Hepatocyte (in vitro differentiated cells): ENCODE results near the gene PYROXD2.

ENCODE experiments used
- EZH2 ChIP-seq: fragments of 200-600 bp; sonication (generic); IDR thresholded peaks from 2 replicates; pipeline ENCODE4 v1.6.1; 2016; ENCODE audit warnings: antibody characterized with exemption, mild to moderate bottlenecking, borderline replicate concordance
- EZH2phosphoT487 ChIP-seq: fragments of 200-600 bp; sonication (generic); IDR thresholded peaks from one replicate; pipeline ENCODE4 v1.6.1; 2018; ENCODE audit warnings: antibody characterized with exemption, mild to moderate bottlenecking, low read depth, moderate library complexity; ENCODE audit not compliant: unreplicated experiment, severe bottlenecking
- TF ChIP-seq, protein P1 (sequence below): fragments of 200-600 bp; sonication (generic); IDR thresholded peaks from 2 replicates; pipeline ENCODE4 v1.5.1; 2016; ENCODE audit warnings: antibody characterized with exemption, mild to moderate bottlenecking; ENCODE audit not compliant: poor library complexity

GRCh38 chr10:98370831-98371820 is 43.9 kb downstream of the PYROXD2 start:
- TF ChIP-seq EZH2 (no peak), EZH2phosphoT487 (no peak)
- TF ChIP-seq, protein P1, sequence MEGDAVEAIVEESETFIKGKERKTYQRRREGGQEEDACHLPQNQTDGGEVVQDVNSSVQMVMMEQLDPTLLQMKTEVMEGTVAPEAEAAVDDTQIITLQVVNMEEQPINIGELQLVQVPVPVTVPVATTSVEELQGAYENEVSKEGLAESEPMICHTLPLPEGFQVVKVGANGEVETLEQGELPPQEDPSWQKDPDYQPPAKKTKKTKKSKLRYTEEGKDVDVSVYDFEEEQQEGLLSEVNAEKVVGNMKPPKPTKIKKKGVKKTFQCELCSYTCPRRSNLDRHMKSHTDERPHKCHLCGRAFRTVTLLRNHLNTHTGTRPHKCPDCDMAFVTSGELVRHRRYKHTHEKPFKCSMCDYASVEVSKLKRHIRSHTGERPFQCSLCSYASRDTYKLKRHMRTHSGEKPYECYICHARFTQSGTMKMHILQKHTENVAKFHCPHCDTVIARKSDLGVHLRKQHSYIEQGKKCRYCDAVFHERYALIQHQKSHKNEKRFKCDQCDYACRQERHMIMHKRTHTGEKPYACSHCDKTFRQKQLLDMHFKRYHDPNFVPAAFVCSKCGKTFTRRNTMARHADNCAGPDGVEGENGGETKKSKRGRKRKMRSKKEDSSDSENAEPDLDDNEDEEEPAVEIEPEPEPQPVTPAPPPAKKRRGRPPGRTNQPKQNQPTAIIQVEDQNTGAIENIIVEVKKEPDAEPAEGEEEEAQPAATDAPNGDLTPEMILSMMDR = no peak
